Parathyroid adenoma (tissue), 2 donors: ENCODE measurements around the gene LRRC8E.

Experiments
- H2AFZ ChIP-seq: fragments of 300-600 bp; sonication (generic); one replicate; pipeline ENCODE4 v1.7.0; 2017; ENCODE audit warnings: antibody characterized with exemption, mild to moderate bottlenecking
- H3K27ac ChIP-seq: fragments of 300-600 bp; sonication (generic); one replicate; pipeline ENCODE4 v1.7.0; 2017
- H3K27me3 ChIP-seq: fragments of 300-600 bp; sonication (generic); one replicate; pipeline ENCODE4 v1.7.0; 2017; ENCODE audit warnings: low read length; ENCODE audit not compliant: control insufficient read depth, insufficient read depth
- H3K36me3 ChIP-seq: fragments of 300-600 bp; sonication (generic); one replicate; pipeline ENCODE4 v1.7.0; 2017; ENCODE audit warnings: low read length; ENCODE audit not compliant: control insufficient read depth, insufficient read depth
- H3K4me1 ChIP-seq: fragments of 300-600 bp; sonication (generic); one replicate; pipeline ENCODE4 v1.7.0; 2017; ENCODE audit warnings: control low read depth
- H3K4me2 ChIP-seq: fragments of 300-600 bp; sonication (generic); one replicate; pipeline ENCODE4 v1.7.0; 2017; ENCODE audit warnings: low read length
- H3K4me3 ChIP-seq: fragments of 300-600 bp; sonication (generic); one replicate; pipeline ENCODE4 v1.7.0; 2017; ENCODE audit warnings: low read depth, low read length
- H3K79me2 ChIP-seq: fragments of 300-600 bp; sonication (generic); one replicate; pipeline ENCODE4 v1.7.0; 2017; ENCODE audit warnings: control low read depth
- H3K9ac ChIP-seq: fragments of 300-600 bp; sonication (generic); one replicate; pipeline ENCODE4 v1.7.0; 2017; ENCODE audit warnings: mild to moderate bottlenecking
- H3K9me3 ChIP-seq: fragments of 300-600 bp; sonication (generic); one replicate; pipeline ENCODE4 v1.7.0; 2017; ENCODE audit warnings: low read length; ENCODE audit not compliant: control insufficient read depth
- TF ChIP-seq, protein P1 (sequence below): fragments of 300-600 bp; sonication (generic); IDR thresholded peaks from one replicate; pipeline ENCODE4 v1.7.0; 2017; ENCODE audit warnings: antibody characterized with exemption, mild to moderate bottlenecking
- donor health status: primary hyperparathyroidism.

LRRC8E gene

DNA sequence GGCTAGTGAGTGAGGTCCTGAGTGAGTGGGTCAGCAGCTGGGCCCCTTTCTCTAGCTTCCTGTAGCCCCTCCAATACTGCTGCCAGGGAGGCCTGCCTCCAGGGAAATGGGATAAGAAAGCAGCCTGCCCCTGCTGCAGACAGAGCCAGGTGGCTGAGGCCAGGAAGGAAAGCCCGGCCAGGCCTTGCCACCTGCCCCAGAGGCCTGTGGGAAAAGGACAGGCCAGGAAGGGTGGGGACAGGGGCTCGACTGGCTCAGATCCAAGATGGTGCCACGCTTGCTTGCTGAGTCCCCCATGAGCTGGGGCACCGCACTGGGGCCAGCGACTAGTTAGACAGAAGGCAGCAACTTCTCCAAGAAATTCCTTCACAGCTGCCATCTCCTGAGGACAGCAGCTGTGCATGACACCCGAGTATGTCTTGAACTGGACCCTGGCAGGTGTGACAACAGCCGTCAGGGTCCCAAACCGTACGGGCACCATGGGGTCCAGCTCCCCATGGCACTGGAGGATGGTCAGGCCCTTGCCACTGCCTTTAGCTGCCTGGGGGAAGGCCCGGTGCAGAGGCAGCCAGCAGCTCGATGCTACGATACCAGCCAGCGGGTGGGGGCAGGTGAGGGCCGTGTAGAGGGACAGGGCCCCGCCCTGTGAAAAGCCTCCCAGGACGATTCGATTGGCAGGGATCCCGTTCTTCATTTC lies 9.1 kb upstream of the LRRC8E start:
- Histone ChIP-seq H3K79me2 (no peaks in the 10 kb centered on the region), H3K9ac (no peak overlapping the region), H3K4me3 (no peak overlapping the region), H3K27ac (no peak overlapping the region), H3K4me2 (no peak overlapping the region), H3K9me3 (no peaks in the 10 kb centered on the region), H3K27me3 (no peaks in the 10 kb centered on the region), H3K36me3 (no peaks in the 10 kb centered on the region), H2AFZ (no peak overlapping the region), H3K4me1 (peaks cover 2% of the 10 kb centered on the region)
- TF ChIP-seq, protein P1, sequence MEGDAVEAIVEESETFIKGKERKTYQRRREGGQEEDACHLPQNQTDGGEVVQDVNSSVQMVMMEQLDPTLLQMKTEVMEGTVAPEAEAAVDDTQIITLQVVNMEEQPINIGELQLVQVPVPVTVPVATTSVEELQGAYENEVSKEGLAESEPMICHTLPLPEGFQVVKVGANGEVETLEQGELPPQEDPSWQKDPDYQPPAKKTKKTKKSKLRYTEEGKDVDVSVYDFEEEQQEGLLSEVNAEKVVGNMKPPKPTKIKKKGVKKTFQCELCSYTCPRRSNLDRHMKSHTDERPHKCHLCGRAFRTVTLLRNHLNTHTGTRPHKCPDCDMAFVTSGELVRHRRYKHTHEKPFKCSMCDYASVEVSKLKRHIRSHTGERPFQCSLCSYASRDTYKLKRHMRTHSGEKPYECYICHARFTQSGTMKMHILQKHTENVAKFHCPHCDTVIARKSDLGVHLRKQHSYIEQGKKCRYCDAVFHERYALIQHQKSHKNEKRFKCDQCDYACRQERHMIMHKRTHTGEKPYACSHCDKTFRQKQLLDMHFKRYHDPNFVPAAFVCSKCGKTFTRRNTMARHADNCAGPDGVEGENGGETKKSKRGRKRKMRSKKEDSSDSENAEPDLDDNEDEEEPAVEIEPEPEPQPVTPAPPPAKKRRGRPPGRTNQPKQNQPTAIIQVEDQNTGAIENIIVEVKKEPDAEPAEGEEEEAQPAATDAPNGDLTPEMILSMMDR, result no peak

DNA sequence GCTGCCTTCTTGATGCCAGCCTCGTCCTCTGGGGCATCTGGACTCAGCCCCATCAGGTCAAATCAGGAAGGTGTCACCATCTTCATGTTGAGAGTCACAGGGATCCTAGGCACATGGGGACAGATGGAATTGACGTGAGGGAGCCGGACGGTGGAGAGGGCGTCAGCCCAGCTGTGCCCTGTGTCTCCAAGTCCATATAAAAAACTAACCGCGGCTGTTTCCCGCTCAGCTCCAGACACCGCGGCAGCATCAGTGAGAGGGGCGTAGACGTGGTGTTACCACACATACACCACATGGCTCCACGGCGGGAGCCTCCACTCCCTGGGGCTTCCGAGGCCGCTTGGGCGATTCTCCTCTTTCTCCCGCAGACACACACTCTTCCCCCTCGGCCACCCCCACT lies 8.5 kb upstream of the LRRC8E start:
- H3K27ac ChIP-seq, result no peak overlapping the region
- TF ChIP-seq, protein P1, result no peak

DNA sequence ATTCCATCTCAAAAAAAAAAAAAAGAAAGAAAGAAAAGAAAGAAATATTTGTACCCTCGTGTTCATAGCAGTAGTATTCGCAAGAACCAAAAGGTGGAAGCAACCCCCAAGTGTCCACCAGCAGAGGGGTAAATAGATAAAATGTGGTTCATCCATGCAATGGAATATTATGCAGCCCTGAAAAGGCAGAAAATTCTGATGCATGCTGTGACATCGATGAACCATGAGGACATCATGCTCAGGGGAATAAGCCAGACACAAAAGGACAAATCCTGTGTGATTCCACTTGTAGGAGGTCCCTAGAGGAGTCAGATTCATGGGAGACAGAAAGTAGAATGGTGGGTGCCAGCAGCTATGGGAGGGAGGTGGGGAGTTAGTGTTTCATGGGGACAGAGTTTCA lies 6.4 kb upstream of the LRRC8E start:
- Histone ChIP-seq H3K4me1 (no peaks in the 10 kb centered on the region), H3K4me3 (no peak overlapping the region), H2AFZ (no peak overlapping the region), H3K79me2 (no peaks in the 10 kb centered on the region), H3K27ac (no peak overlapping the region), H3K9me3 (no peaks in the 10 kb centered on the region), H3K36me3 (no peaks in the 10 kb centered on the region), H3K27me3 (no peaks in the 10 kb centered on the region), H3K9ac (no peak overlapping the region), H3K4me2 (no peak overlapping the region)
- TF ChIP-seq, protein P1, result no peak

More for the DNA sequence above, 8.5 kb upstream of the LRRC8E start:
- Histone ChIP-seq H3K4me1 (no peaks in the 10 kb centered on the region), H3K27me3 (no peaks in the 10 kb centered on the region), H3K9me3 (no peaks in the 10 kb centered on the region), H3K4me2 (no peak overlapping the region), H3K36me3 (no peaks in the 10 kb centered on the region), H3K79me2 (no peaks in the 10 kb centered on the region), H2AFZ (no peak overlapping the region), H3K9ac (no peak overlapping the region), H3K4me3 (no peak overlapping the region)

DNA sequence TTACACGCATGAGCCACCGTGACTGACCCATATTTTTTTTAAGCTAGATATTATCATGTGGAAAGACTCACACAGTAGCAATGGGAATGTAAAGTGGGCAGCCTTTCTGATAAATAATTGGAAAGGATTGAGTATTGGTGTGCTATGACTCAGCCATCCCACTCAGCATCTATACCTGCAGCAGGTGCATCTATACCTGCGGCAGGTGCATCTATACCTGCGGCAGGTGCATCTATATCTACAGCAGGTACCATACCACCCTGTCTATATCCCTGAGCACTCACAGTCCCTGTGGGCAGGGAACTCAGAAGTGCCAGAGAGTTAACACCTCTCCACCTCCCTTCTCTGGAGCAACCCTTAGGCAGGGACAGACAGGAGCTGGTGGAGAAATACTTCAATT lies 5.2 kb upstream of the LRRC8E start:
- Histone ChIP-seq H3K4me1 (no peaks in the 10 kb centered on the region), H3K27me3 (no peaks in the 10 kb centered on the region), H3K9me3 (no peaks in the 10 kb centered on the region), H3K9ac (no peak overlapping the region), H3K4me3 (no peak overlapping the region), H3K4me2 (no peak overlapping the region), H2AFZ (no peak overlapping the region), H3K79me2 (no peaks in the 10 kb centered on the region), H3K36me3 (no peaks in the 10 kb centered on the region), H3K27ac (no peak overlapping the region)
- TF ChIP-seq, protein P1, result no peak
